HCT116 (cell line): ENCODE results near the gene CPN2. TPM values are rescaled to one million over a fixed set of nuclear protein-coding genes. Genes with fewer than 3 reads are reported as not detected.

Source experiments
- ATAC-seq: fragments of 200-7000 bp; cut with Tn5 transposase; 2 replicates; pipeline ENCODE4 v1.9.1; 2020; ENCODE audit warnings: mild to moderate bottlenecking, moderate library complexity
- BruUV-seq: library from RNA; stranded (reverse); fragments of 400-500 nt; replicated peaks from 2 replicates; lab custom pipeline; 2021; lab: Mats Ljungman, UMichigan
- CTCF ChIA-PET: fragments of 300-600 bp; sonication (Branson Sonifier 250); formaldehyde crosslinking; loops from one replicate; lab custom pipeline; 2021; ENCODE audit warnings: antibody characterized with exemption; lab: Charles Lee
- POLR2A ChIA-PET: fragments of 300-600, 350-600 bp; sonication (Branson Sonifier 250); formaldehyde crosslinking; loops from one replicate; lab custom pipeline; 2021; ENCODE audit warnings: antibody characterized with exemption; lab: Charles Lee
- RAD21 ChIA-PET, 2 experiments: fragments of 300-600 bp; sonication (Branson Sonifier 250); formaldehyde crosslinking; loops; one replicate each; lab custom pipeline; 2023; ENCODE audit warnings: low total read pairs in 2 of 2; ENCODE audit not compliant: uncharacterized antibody in 2 of 2, unreplicated experiment in 2 of 2, low non-redundant PET in 1 of 2; lab: Charles Lee
- DNase-seq: peaks from one replicate; pipeline ENCODE4 v3.0.0-alpha.2; 2010; ENCODE audit warnings: low read depth, low spot score
- H2AFZ ChIP-seq: fragments of 200-600 bp; shearing (Covaris generic), sonication (generic); 2 replicates; pipeline ENCODE4 v1.6.1; 2017; ENCODE audit warnings: low read depth, mixed run types, mixed read lengths, antibody characterized with exemption, low read length; ENCODE audit not compliant: poor library complexity, severe bottlenecking
- H3K27ac ChIP-seq: 2 replicates; pipeline ENCODE4 v1.5.1; 2012; ENCODE audit warnings: low read depth, low read length
- H3K27me3 ChIP-seq: fragments of 200-600 bp; sonication (generic); 2 replicates; pipeline ENCODE4 v1.6.1; 2016; ENCODE audit warnings: mixed run types, low read length, mixed read lengths; ENCODE audit not compliant: insufficient read depth
- H3K36me3 ChIP-seq, 2 experiments: fragments of 200-500 bp in 1 of 2; fragments of 200-600 bp in 1 of 2; sonication (Bioruptor generic) in 1 of 2; sonication (generic) in 1 of 2; 2 replicates each; pipeline versions ENCODE4 v1.5.1 to v1.6.1; 2014 to 2016; ENCODE audit warnings: low read length in 2 of 2, inconsistent platforms in 1 of 2, mixed read lengths in 1 of 2, mixed run types in 1 of 2; ENCODE audit not compliant: insufficient read depth in 2 of 2, control insufficient read depth in 1 of 2
- H3K4me1 ChIP-seq, 2 experiments: fragments of 200-600 bp in 1 of 2; sonication (generic) in 1 of 2; 2 replicates each; pipeline versions ENCODE4 v1.5.1 to v1.6.1; 2012 to 2017; ENCODE audit warnings: low read length in 2 of 2, inconsistent platforms in 1 of 2, mild to moderate bottlenecking in 1 of 2, mixed read lengths in 1 of 2, mixed run types in 1 of 2, moderate library complexity in 1 of 2; ENCODE audit not compliant: insufficient read depth in 2 of 2, control insufficient read depth in 1 of 2
- H3K4me2 ChIP-seq: fragments of 200-600 bp; sonication (generic); 2 replicates; pipeline ENCODE4 v1.6.1; 2017; ENCODE audit warnings: mixed run types, low read length, mixed read lengths
- H3K4me3 ChIP-seq, 2 experiments: fragments of 200-600 bp in 1 of 2; sonication (generic) in 1 of 2; replicated peaks in 1 of 2; 2 replicates each; pipeline ENCODE4 v1.5.1; 2011 to 2016; ENCODE audit warnings: low read length in 2 of 2, control low read depth in 1 of 2, low read depth in 1 of 2, mild to moderate bottlenecking in 1 of 2, mixed read lengths in 1 of 2, mixed run types in 1 of 2
- H3K79me2 ChIP-seq: fragments of 200-600 bp; sonication (generic); 2 replicates; pipeline ENCODE4 v1.6.1; 2017; ENCODE audit warnings: mild to moderate bottlenecking, mixed run types, low read length, moderate library complexity, mixed read lengths; ENCODE audit not compliant: insufficient read depth
- H3K9ac ChIP-seq: fragments of 200-600 bp; sonication (generic); 2 replicates; pipeline ENCODE4 v1.6.1; 2016; ENCODE audit warnings: low read length, mixed read lengths
- H3K9me2 ChIP-seq: fragments of 200-600 bp; sonication (generic), shearing (Covaris generic); 2 replicates; pipeline ENCODE4 v1.6.1; 2017; ENCODE audit warnings: mixed run types, mild to moderate bottlenecking, moderate library complexity; ENCODE audit not compliant: insufficient read depth
- H3K9me3 ChIP-seq, 2 experiments: fragments of 200-500 bp in 1 of 2; fragments of 200-600 bp in 1 of 2; sonication (Bioruptor generic) in 1 of 2; sonication (generic) in 1 of 2; 2 replicates each; pipeline ENCODE4 v1.6.1; 2014 to 2017; ENCODE audit warnings: low read length in 2 of 2, mixed read lengths in 2 of 2, inconsistent platforms in 1 of 2, low read depth in 1 of 2, mild to moderate bottlenecking in 1 of 2, mixed run types in 1 of 2, moderate library complexity in 1 of 2; ENCODE audit not compliant: control insufficient read depth in 1 of 2, insufficient read depth in 1 of 2
- H4K20me1 ChIP-seq: fragments of 200-600 bp; sonication (generic), shearing (Covaris generic); 2 replicates; pipeline ENCODE4 v1.6.1; 2017; ENCODE audit warnings: mixed run types, mild to moderate bottlenecking, moderate library complexity; ENCODE audit not compliant: insufficient read depth
- CEBPB ChIP-seq: IDR thresholded peaks from 2 replicates; pipeline ENCODE4 v1.6.1; 2012; ENCODE audit warnings: low read depth
- EGR1 ChIP-seq: IDR thresholded peaks from 2 replicates; pipeline ENCODE4 v1.6.1; 2012; ENCODE audit warnings: low read depth
- MAX ChIP-seq: IDR thresholded peaks from 2 replicates; pipeline ENCODE4 v1.6.1; 2012
- RAD21 ChIP-seq: IDR thresholded peaks from 2 replicates; pipeline ENCODE4 v1.6.1; 2012; ENCODE audit warnings: low read depth, mild to moderate bottlenecking
- REST ChIP-seq: IDR thresholded peaks from 2 replicates; pipeline ENCODE4 v1.6.1; 2012; ENCODE audit warnings: low read depth
- SP1 ChIP-seq: IDR thresholded peaks from 2 replicates; pipeline ENCODE4 v1.6.1; 2012; ENCODE audit warnings: low read depth
- TCF7L2 ChIP-seq: IDR thresholded peaks from 2 replicates; pipeline ENCODE4 v1.7.0; 2011; ENCODE audit warnings: borderline replicate concordance, inconsistent platforms; ENCODE audit not compliant: insufficient read depth, insufficient read length; ENCODE audit errors: extremely low read depth
- ZFX ChIP-seq: fragments of 450-650 bp; IDR thresholded peaks from 2 replicates; pipeline ENCODE4 v1.6.1; 2017
- ZNF274 ChIP-seq: fragments of 200-500 bp; sonication (Bioruptor generic); IDR thresholded peaks from 2 replicates; pipeline ENCODE4 v1.6.1; 2014; ENCODE audit warnings: mild to moderate bottlenecking, low read depth, low read length, inconsistent platforms
- intact Hi-C: fragments of 100-400 bp; cut with micrococcal nuclease; formaldehyde crosslinking; loops from 2 replicates; pipeline ENCODE4 v1.10.0; 2022
- total RNA-seq: library from RNA; stranded (reverse); gene quantifications from one replicate; pipeline ENCODE4 v1.2.1, GENCODE V29; 2021; ENCODE audit not compliant: unreplicated experiment
- TF ChIP-seq, protein P1 (sequence below), 3 experiments: fragments of 200-600 bp in 1 of 3; sonication (generic) in 1 of 3; IDR thresholded peaks in 2 of 3; conservative IDR thresholded peaks in 1 of 3; 2 replicates each; pipeline ENCODE4 v1.5.1; 2012 to 2017; ENCODE audit warnings: low read depth in 2 of 3, low read length in 2 of 3, antibody characterized with exemption in 1 of 3, borderline replicate concordance in 1 of 3, control low read depth in 1 of 3, mild to moderate bottlenecking in 1 of 3, mixed read lengths in 1 of 3, mixed run types in 1 of 3, moderate library complexity in 1 of 3; ENCODE audit not compliant: insufficient read depth in 1 of 3
- TF ChIP-seq, protein P2 (sequence below): IDR thresholded peaks from 2 replicates; pipeline ENCODE4 v1.6.1; 2011; ENCODE audit warnings: mild to moderate bottlenecking, low read length, moderate library complexity; ENCODE audit not compliant: insufficient replicate concordance; ENCODE audit errors: extremely low read depth

Gene CPN2
- total RNA-seq, 1 experiment from 2014 or later: not detected

GRCh38 chr3:194396539-194396858, 45.4 kb upstream of the CPN2 start:
- H3K27ac ChIP-seq: no peak overlapping the region
- ChIA-PET RAD21 (no interaction called here), CTCF (no interaction called here), POLR2A (no interaction called here)
- TF ChIP-seq TCF7L2 (no peak), CEBPB (no peak)
- no peaks in the 10 kb centered on the region for H3K4me1 ChIP-seq
- no peak overlapping the region for H3K4me3 ChIP-seq
- DNase-seq (no peak), ATAC-seq (no peak)
- H3K9me2 ChIP-seq: no peaks in the 10 kb centered on the region
- no TSS peak for BruUV-seq
- no peak overlapping the region for H3K4me2 ChIP-seq
- no peaks in the 10 kb centered on the region for H3K27me3 ChIP-seq
- H3K36me3 ChIP-seq: no peaks in the 10 kb centered on the region
- peaks cover 0 to under 1% of the 10 kb centered on the region in 2 experiments; a peak in 1 of 4 replicates for H3K9me3 ChIP-seq
- no peak overlapping the region for H3K9ac ChIP-seq
- no peak overlapping the region for H2AFZ ChIP-seq
- intact Hi-C loops: no loop called here
- H3K79me2 ChIP-seq: no peaks in the 10 kb centered on the region
- H4K20me1 ChIP-seq: no peaks in the 10 kb centered on the region

DNA sequence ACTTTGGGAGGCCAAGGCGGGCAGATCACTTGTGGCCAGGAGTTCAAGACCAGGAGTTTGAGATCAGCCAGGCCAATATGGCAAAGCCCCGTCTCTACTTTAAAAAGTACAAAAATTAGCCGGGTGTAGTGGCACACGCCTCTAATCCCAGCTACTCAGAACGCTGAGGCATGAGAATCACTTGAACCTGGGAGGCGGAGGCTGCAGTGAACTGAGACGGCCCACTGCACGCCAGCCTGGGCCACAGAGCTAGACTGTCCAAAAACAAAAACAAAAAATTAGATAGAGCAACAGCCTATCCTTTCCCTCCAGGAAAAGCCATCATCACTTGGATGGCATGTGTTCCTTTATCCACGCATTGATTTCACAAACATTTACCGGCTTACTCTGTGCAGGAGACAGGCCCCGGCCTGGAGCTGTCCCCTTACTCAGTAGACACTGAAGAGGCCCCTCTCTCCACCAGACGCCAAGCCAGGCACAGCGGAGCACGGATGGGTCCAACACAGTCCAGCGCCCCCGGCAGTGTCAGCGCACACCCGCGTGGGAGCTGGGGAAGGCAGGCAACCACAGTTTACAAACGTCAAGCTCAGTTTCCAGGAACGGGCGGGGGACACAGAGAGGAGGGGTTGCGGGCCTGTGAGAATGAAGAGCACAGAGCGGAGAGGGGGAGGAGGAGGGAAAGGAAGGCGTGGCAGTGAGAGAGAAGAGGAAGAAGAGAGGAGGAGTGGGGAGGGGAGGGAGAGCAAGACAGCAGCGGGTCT, 44.8 kb upstream of the CPN2 start:
- Histone ChIP-seq H3K9me2 (no peaks in the 10 kb centered on the region), H4K20me1 (no peaks in the 10 kb centered on the region), H2AFZ (no peak overlapping the region), H3K36me3 (no peaks in the 10 kb centered on the region), H3K9me3 (peaks cover 0 to 5% of the 10 kb centered on the region in 2 experiments; a peak in 2 of 4 replicates), H3K4me3 (no peak overlapping the region), H3K9ac (no peak overlapping the region), H3K27ac (no peak overlapping the region), H3K79me2 (no peaks in the 10 kb centered on the region), H3K27me3 (no peaks in the 10 kb centered on the region), H3K4me2 (no peak overlapping the region), H3K4me1 (no peaks in the 10 kb centered on the region)
- ChIA-PET POLR2A (no interaction called here), RAD21 (no interaction called here), CTCF (interaction anchor here (1.4 kb wide), 1 partner anchor 52 kb away, joined by 7 read pairs; no protein-coding TSS in a partner anchor)
- intact Hi-C loops: no loop called here
- BruUV-seq: no TSS peak
- ATAC-seq (no peak), DNase-seq (no peak)
- TF ChIP-seq ZNF274 (no peak), SP1 (no peak), EGR1 (no peak), RAD21 (no peak), ZFX (no peak), REST (no peak), MAX (no peak)
- TF ChIP-seq, protein P1, sequence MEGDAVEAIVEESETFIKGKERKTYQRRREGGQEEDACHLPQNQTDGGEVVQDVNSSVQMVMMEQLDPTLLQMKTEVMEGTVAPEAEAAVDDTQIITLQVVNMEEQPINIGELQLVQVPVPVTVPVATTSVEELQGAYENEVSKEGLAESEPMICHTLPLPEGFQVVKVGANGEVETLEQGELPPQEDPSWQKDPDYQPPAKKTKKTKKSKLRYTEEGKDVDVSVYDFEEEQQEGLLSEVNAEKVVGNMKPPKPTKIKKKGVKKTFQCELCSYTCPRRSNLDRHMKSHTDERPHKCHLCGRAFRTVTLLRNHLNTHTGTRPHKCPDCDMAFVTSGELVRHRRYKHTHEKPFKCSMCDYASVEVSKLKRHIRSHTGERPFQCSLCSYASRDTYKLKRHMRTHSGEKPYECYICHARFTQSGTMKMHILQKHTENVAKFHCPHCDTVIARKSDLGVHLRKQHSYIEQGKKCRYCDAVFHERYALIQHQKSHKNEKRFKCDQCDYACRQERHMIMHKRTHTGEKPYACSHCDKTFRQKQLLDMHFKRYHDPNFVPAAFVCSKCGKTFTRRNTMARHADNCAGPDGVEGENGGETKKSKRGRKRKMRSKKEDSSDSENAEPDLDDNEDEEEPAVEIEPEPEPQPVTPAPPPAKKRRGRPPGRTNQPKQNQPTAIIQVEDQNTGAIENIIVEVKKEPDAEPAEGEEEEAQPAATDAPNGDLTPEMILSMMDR (IDR thresholded peaks at IDR 0.05 in 2 of 3, conservative IDR thresholded peaks at IDR 0.05 in 1 of 3; ENCODE audit: borderline replicate concordance in 1 of 3, insufficient read depth in 1 of 3, low read depth in 2 of 3, low read length in 2 of 3): no peak
- TF ChIP-seq, protein P2, sequence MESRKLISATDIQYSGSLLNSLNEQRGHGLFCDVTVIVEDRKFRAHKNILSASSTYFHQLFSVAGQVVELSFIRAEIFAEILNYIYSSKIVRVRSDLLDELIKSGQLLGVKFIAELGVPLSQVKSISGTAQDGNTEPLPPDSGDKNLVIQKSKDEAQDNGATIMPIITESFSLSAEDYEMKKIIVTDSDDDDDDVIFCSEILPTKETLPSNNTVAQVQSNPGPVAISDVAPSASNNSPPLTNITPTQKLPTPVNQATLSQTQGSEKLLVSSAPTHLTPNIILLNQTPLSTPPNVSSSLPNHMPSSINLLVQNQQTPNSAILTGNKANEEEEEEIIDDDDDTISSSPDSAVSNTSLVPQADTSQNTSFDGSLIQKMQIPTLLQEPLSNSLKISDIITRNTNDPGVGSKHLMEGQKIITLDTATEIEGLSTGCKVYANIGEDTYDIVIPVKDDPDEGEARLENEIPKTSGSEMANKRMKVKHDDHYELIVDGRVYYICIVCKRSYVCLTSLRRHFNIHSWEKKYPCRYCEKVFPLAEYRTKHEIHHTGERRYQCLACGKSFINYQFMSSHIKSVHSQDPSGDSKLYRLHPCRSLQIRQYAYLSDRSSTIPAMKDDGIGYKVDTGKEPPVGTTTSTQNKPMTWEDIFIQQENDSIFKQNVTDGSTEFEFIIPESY: no peak
